ENCODE measurements around the gene MAP3K13. TPM values are rescaled to one million over a fixed set of nuclear protein-coding genes. Genes with fewer than 3 reads are reported as not detected.

Gene MAP3K13
- total and polyA plus RNA-seq, 2 experiments from 2014 or later: 43.8 to 65.3 TPM

GRCh38 chr3:185439745-185440466 lies 77.0 kb downstream of the MAP3K13 start:
- DNase-seq (ENCODE audit: low spot score): no peak
- no peaks in the 10 kb centered on the region for H3K9me3 ChIP-seq (ENCODE audit: low read depth)
- no peaks in the 10 kb centered on the region for H3K36me3 ChIP-seq (replicated peaks; ENCODE audit: insufficient read depth, low read depth)
- H3K4me3 ChIP-seq: no peak overlapping the region
- H3K4me1 ChIP-seq (ENCODE audit: insufficient read depth): no peaks in the 10 kb centered on the region
- TF ChIP-seq CTCF (IDR thresholded peaks at IDR 0.05; ENCODE audit: poor library complexity) (no peak), EZH2phosphoT487 (IDR thresholded peaks at IDR 0.05; ENCODE audit: low read depth, severe bottlenecking, unreplicated experiment) (no peak), EZH2 (IDR thresholded peaks at IDR 0.05; ENCODE audit: borderline replicate concordance) (no peak)
- H2AFZ ChIP-seq: no peak overlapping the region
- H3K9me2 ChIP-seq (replicated peaks; ENCODE audit: insufficient read depth): no peaks in the 10 kb centered on the region
- WGBS (ENCODE audit: low lambda C conversion rate, missing lambda C conversion rate): 91% methylated on average over 7 of the region's 7 CpGs
- no peaks in the 10 kb centered on the region for H3K27me3 ChIP-seq
- no peaks in the 10 kb centered on the region for H3K79me2 ChIP-seq
- no peak overlapping the region for H3K27ac ChIP-seq
- no peaks in the 10 kb centered on the region for H4K20me1 ChIP-seq (ENCODE audit: insufficient read depth, poor library complexity, severe bottlenecking)
- no peak overlapping the region for H3K4me2 ChIP-seq

GRCh38 chr3:185442031-185442430 lies 79.1 kb downstream of the MAP3K13 start:
- H3K36me3 ChIP-seq (replicated peaks; ENCODE audit: insufficient read depth, low read depth): no peaks in the 10 kb centered on the region
- no peak overlapping the region for H3K4me3 ChIP-seq
- no peak overlapping the region for H2AFZ ChIP-seq
- no peaks in the 10 kb centered on the region for H3K4me1 ChIP-seq (ENCODE audit: insufficient read depth)
- no peak overlapping the region for H3K27ac ChIP-seq
- no peaks in the 10 kb centered on the region for H3K27me3 ChIP-seq
- no peaks in the 10 kb centered on the region for H3K79me2 ChIP-seq
- no peak overlapping the region for H3K4me2 ChIP-seq
- no peaks in the 10 kb centered on the region for H3K9me3 ChIP-seq (ENCODE audit: low read depth)
- WGBS (ENCODE audit: low lambda C conversion rate, missing lambda C conversion rate): 98% methylated on average over 6 of the region's 6 CpGs
- DNase-seq (ENCODE audit: low spot score): no peak
- TF ChIP-seq CTCF (IDR thresholded peaks at IDR 0.05; ENCODE audit: poor library complexity) (no peak), EZH2 (IDR thresholded peaks at IDR 0.05; ENCODE audit: borderline replicate concordance) (no peak), EZH2phosphoT487 (IDR thresholded peaks at IDR 0.05; ENCODE audit: low read depth, severe bottlenecking, unreplicated experiment) (no peak)
- no peaks in the 10 kb centered on the region for H3K9me2 ChIP-seq (replicated peaks; ENCODE audit: insufficient read depth)
- H4K20me1 ChIP-seq (ENCODE audit: insufficient read depth, poor library complexity, severe bottlenecking): no peaks in the 10 kb centered on the region

- no peak for DNase-seq (ENCODE audit: low spot score)
- Histone ChIP-seq H3K27ac (no peak overlapping the region), H3K9me3 (ENCODE audit: low read depth) (no peaks in the 10 kb centered on the region), H3K4me1 (ENCODE audit: insufficient read depth) (no peaks in the 10 kb centered on the region), H3K27me3 (no peaks in the 10 kb centered on the region), H2AFZ (no peak overlapping the region), H3K36me3 (replicated peaks; ENCODE audit: insufficient read depth, low read depth) (no peaks in the 10 kb centered on the region), H4K20me1 (ENCODE audit: insufficient read depth, poor library complexity, severe bottlenecking) (no peaks in the 10 kb centered on the region), H3K4me3 (no peak overlapping the region), H3K9me2 (replicated peaks; ENCODE audit: insufficient read depth) (no peaks in the 10 kb centered on the region), H3K4me2 (no peak overlapping the region), H3K79me2 (no peaks in the 10 kb centered on the region)
- no peak for TF ChIP-seq CTCF (IDR thresholded peaks at IDR 0.05; ENCODE audit: poor library complexity)
- no peak for TF ChIP-seq EZH2 (IDR thresholded peaks at IDR 0.05; ENCODE audit: borderline replicate concordance)
- TF ChIP-seq EZH2phosphoT487 (IDR thresholded peaks at IDR 0.05; ENCODE audit: low read depth, severe bottlenecking, unreplicated experiment): no peak
- 92% methylated on average over 2 of the region's 2 CpGs for WGBS (ENCODE audit: low lambda C conversion rate, missing lambda C conversion rate)
These were observed 81.4 kb downstream of the MAP3K13 start for GRCh38 chr3:185444329-185444728.

Measured in hepatocyte (in vitro differentiated cells).